ENCODE data around the gene GPRC5A.

DNA sequence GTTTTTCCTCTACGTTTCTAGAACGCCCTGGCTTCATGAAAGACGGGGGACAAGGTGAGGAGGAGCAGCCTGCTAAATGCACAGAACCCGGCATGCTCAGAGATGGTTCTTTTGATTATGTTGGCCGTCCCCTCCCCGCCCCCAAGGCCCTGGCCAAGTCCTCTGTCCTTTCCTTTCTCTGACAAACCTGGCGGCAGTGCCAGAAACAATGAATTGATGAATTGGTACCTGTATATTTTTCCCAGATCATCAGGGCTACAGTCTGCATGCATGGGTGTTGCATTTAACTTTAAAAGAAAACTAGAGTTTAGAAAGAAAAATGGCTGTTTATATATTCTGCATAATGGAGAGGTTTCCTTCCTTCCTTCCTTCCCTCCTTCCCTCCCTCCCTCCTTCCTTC lies 31.6 kb downstream of the GPRC5A start:
- TF ChIP-seq, protein P1, sequence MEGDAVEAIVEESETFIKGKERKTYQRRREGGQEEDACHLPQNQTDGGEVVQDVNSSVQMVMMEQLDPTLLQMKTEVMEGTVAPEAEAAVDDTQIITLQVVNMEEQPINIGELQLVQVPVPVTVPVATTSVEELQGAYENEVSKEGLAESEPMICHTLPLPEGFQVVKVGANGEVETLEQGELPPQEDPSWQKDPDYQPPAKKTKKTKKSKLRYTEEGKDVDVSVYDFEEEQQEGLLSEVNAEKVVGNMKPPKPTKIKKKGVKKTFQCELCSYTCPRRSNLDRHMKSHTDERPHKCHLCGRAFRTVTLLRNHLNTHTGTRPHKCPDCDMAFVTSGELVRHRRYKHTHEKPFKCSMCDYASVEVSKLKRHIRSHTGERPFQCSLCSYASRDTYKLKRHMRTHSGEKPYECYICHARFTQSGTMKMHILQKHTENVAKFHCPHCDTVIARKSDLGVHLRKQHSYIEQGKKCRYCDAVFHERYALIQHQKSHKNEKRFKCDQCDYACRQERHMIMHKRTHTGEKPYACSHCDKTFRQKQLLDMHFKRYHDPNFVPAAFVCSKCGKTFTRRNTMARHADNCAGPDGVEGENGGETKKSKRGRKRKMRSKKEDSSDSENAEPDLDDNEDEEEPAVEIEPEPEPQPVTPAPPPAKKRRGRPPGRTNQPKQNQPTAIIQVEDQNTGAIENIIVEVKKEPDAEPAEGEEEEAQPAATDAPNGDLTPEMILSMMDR (IDR thresholded peaks at IDR 0.05; ENCODE audit: low read length): no peak
- TF ChIP-seq EZH2 (IDR thresholded peaks at IDR 0.05; ENCODE audit: borderline replicate concordance, low read length): no peak

Data from OCI-LY1 (cell line).